PC-3 (cell line): ENCODE data around the gene OSTM1. TPM values are rescaled to one million over a fixed set of nuclear protein-coding genes. Genes with fewer than 3 reads are reported as not detected.

Experiments
- ATAC-seq: fragments of 200-7000 bp; cut with Tn5 transposase; 2 replicates; pipeline ENCODE4 v1.9.1; 2020; ENCODE audit warnings: mild to moderate bottlenecking, moderate library complexity
- BruUV-seq: library from RNA; stranded (reverse); fragments of 400-500 nt; replicated peaks from 2 replicates; lab custom pipeline; 2021; lab: Mats Ljungman, UMichigan
- CTCF ChIA-PET: fragments of 300-600 bp; sonication (Branson Sonifier 250); formaldehyde crosslinking; loops from one replicate; lab custom pipeline; 2022; ENCODE audit warnings: antibody characterized with exemption; lab: Charles Lee
- POLR2A ChIA-PET: fragments of 300-600 bp; sonication (Branson Sonifier 250); formaldehyde crosslinking; loops from one replicate; lab custom pipeline; 2022; ENCODE audit warnings: antibody characterized with exemption; ENCODE audit not compliant: unreplicated experiment; lab: Charles Lee
- DNase-seq: peaks from one replicate; pipeline ENCODE4 v3.0.0-alpha.2; 2015
- H2AFZ ChIP-seq: fragments of 300-600 bp; sonication (generic); 2 replicates; pipeline ENCODE4 v1.6.0; 2016; ENCODE audit warnings: antibody characterized with exemption, low read length
- H3F3A ChIP-seq: fragments of 300-600 bp; sonication (generic); one replicate; pipeline ENCODE4 v1.6.0; 2017; ENCODE audit warnings: antibody characterized with exemption, low read length, control low read depth, mild to moderate bottlenecking; ENCODE audit not compliant: unreplicated experiment
- H3K27ac ChIP-seq: fragments of 300-600 bp; sonication (generic); 2 replicates; pipeline ENCODE4 v1.5.1; 2016; ENCODE audit warnings: mild to moderate bottlenecking, low read length
- H3K27me3 ChIP-seq: fragments of 300-600 bp; sonication (generic); 2 replicates; pipeline ENCODE4 v1.6.1; 2016; ENCODE audit warnings: low read length, mixed read lengths
- H3K36me3 ChIP-seq: fragments of 300-600 bp; sonication (generic); 2 replicates; pipeline ENCODE4 v1.6.1; 2016; ENCODE audit warnings: low read depth, mixed run types, low read length, mixed read lengths
- H3K4me1 ChIP-seq: fragments of 300-600 bp; sonication (generic); 2 replicates; pipeline ENCODE4 v1.5.1; 2016; ENCODE audit warnings: low read length; ENCODE audit not compliant: insufficient read depth
- H3K4me2 ChIP-seq: fragments of 300-600 bp; sonication (generic); 2 replicates; pipeline ENCODE4 v1.6.0; 2016; ENCODE audit warnings: low read length
- H3K4me3 ChIP-seq: fragments of 300-600 bp; sonication (generic); 2 replicates; pipeline ENCODE4 v1.5.1; 2016; ENCODE audit warnings: mild to moderate bottlenecking, low read length, mixed read lengths
- H3K79me2 ChIP-seq: fragments of 300-600 bp; sonication (generic); 2 replicates; pipeline ENCODE4 v1.6.1; 2017; ENCODE audit warnings: low read length, mixed read lengths
- H3K9ac ChIP-seq: fragments of 300-600 bp; sonication (generic); 2 replicates; pipeline ENCODE4 v1.6.0; 2016; ENCODE audit warnings: mild to moderate bottlenecking, low read length
- H3K9me2 ChIP-seq: fragments of 300-600 bp; sonication (generic); replicated peaks from 2 replicates; pipeline ENCODE4 v1.6.1; 2016; ENCODE audit warnings: mixed run types, low read length, mixed read lengths
- H3K9me3 ChIP-seq: fragments of 300-600 bp; sonication (generic); 2 replicates; pipeline ENCODE4 v1.6.1; 2016; ENCODE audit warnings: low read length, mixed read lengths
- H4K20me1 ChIP-seq: fragments of 300-600 bp; sonication (generic); 2 replicates; pipeline ENCODE4 v1.6.1; 2016; ENCODE audit warnings: low read length, mixed read lengths
- EZH2 ChIP-seq: fragments of 300-600 bp; sonication (generic); IDR thresholded peaks from one replicate; pipeline ENCODE4 v1.6.1; 2017; ENCODE audit warnings: antibody characterized with exemption, mild to moderate bottlenecking, low read length; ENCODE audit not compliant: unreplicated experiment
- EZH2phosphoT487 ChIP-seq: fragments of 300-600 bp; sonication (generic); IDR thresholded peaks from 2 replicates; pipeline ENCODE4 v1.6.1; 2018; ENCODE audit warnings: mild to moderate bottlenecking, antibody characterized with exemption, low read length, borderline replicate concordance
- intact Hi-C: fragments of 100-400 bp; cut with micrococcal nuclease; formaldehyde crosslinking; loops from 2 replicates; pipeline ENCODE4 v1.9.0; 2023
- total RNA-seq: library from RNA; depleted of rRNA; stranded (reverse); fragments of >200 nt; gene quantifications from 2 replicates; pipeline ENCODE4 v1.2.3, GENCODE V29; 2014
- TF ChIP-seq, protein P1 (sequence below): fragments of 300-600 bp; sonication (generic); conservative IDR thresholded peaks from 2 replicates; pipeline ENCODE4 v1.5.1; 2017; ENCODE audit warnings: antibody characterized with exemption, low read depth, mild to moderate bottlenecking, low read length

The OSTM1 gene
- total RNA-seq, 1 experiment from 2014 or later, result 13.5 TPM

DNA sequence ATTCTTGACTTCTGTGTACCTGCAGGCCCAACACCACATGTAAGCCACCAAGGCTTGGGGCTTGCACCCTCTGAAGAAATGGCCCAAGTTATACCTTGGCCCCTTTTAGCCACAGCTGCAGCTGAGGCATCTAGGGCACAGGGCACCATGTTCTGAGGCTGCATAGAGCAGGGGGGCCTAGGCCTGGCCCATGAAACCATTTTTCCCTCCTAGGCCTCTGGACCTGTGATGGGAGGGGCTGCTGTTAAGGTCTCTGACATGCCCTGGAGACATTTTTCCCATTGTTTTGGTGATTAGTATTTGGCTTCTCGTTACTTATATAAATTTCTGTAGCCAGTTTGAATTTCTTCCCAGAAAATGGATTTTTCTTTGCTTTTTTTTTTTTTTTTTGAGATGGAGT lies 66.2 kb downstream of the OSTM1 start:
- no peak overlapping the region for H3K27ac ChIP-seq
- no peaks in the 10 kb centered on the region for H3K27me3 ChIP-seq
- no peak for ATAC-seq
- no peaks in the 10 kb centered on the region for H3K4me1 ChIP-seq
- no peaks in the 10 kb centered on the region for H3K79me2 ChIP-seq
- H3K9me3 ChIP-seq, result no peaks in the 10 kb centered on the region
- no peak overlapping the region for H3K9ac ChIP-seq
- TF ChIP-seq EZH2 (no peak), EZH2phosphoT487 (no peak)
- TF ChIP-seq, protein P1, sequence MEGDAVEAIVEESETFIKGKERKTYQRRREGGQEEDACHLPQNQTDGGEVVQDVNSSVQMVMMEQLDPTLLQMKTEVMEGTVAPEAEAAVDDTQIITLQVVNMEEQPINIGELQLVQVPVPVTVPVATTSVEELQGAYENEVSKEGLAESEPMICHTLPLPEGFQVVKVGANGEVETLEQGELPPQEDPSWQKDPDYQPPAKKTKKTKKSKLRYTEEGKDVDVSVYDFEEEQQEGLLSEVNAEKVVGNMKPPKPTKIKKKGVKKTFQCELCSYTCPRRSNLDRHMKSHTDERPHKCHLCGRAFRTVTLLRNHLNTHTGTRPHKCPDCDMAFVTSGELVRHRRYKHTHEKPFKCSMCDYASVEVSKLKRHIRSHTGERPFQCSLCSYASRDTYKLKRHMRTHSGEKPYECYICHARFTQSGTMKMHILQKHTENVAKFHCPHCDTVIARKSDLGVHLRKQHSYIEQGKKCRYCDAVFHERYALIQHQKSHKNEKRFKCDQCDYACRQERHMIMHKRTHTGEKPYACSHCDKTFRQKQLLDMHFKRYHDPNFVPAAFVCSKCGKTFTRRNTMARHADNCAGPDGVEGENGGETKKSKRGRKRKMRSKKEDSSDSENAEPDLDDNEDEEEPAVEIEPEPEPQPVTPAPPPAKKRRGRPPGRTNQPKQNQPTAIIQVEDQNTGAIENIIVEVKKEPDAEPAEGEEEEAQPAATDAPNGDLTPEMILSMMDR, result no peak
- H3K36me3 ChIP-seq, result no peaks in the 10 kb centered on the region
- ChIA-PET CTCF (no interaction called here), POLR2A (no interaction called here)
- BruUV-seq, result no TSS peak
- intact Hi-C loops, result no loop called here
- no peaks in the 10 kb centered on the region for H3F3A ChIP-seq
- H3K4me3 ChIP-seq, result no peak overlapping the region
- no peaks in the 10 kb centered on the region for H3K9me2 ChIP-seq
- H3K4me2 ChIP-seq, result no peak overlapping the region
- H2AFZ ChIP-seq, result no peak overlapping the region
- no peak for DNase-seq
- H4K20me1 ChIP-seq, result no peaks in the 10 kb centered on the region

DNA sequence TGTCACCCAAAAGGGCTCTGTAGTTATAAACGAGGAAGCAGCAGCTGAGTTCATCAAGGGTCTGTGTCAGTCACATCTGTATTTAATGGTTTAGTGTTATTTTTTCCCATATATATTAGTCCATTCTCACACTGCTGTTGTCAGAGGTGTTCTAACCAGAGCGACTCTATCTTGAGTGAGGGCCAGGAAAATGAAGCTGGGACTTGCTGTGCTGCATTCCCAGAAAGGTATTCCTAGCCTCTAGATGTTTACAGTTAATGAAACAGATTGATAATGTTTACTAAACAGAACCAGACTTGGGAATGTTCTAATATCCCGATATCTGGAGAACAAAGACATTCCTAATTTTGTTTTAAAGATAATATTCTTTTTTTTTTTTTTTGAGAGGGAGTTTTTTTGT lies 68.6 kb downstream of the OSTM1 start:
- no peaks in the 10 kb centered on the region for H3K27me3 ChIP-seq
- H3K9me2 ChIP-seq, result no peaks in the 10 kb centered on the region
- ChIA-PET POLR2A (no interaction called here), CTCF (no interaction called here)
- no peak overlapping the region for H2AFZ ChIP-seq
- TF ChIP-seq, protein P1, result no peak
- TF ChIP-seq EZH2phosphoT487 (no peak), EZH2 (no peak)
- BruUV-seq, result no TSS peak
- no peaks in the 10 kb centered on the region for H3K36me3 ChIP-seq
- DNase-seq (no peak), ATAC-seq (no peak)
- peaks cover 13% of the 10 kb centered on the region for H3K4me1 ChIP-seq
- H3F3A ChIP-seq, result no peaks in the 10 kb centered on the region
- H3K4me2 ChIP-seq, result no peak overlapping the region
- no peaks in the 10 kb centered on the region for H3K79me2 ChIP-seq
- no peaks in the 10 kb centered on the region for H3K9me3 ChIP-seq
- H3K4me3 ChIP-seq, result no peak overlapping the region
- no peaks in the 10 kb centered on the region for H4K20me1 ChIP-seq
- H3K27ac ChIP-seq, result no peak overlapping the region
- intact Hi-C loops, result no loop called here
- no peak overlapping the region for H3K9ac ChIP-seq

DNA sequence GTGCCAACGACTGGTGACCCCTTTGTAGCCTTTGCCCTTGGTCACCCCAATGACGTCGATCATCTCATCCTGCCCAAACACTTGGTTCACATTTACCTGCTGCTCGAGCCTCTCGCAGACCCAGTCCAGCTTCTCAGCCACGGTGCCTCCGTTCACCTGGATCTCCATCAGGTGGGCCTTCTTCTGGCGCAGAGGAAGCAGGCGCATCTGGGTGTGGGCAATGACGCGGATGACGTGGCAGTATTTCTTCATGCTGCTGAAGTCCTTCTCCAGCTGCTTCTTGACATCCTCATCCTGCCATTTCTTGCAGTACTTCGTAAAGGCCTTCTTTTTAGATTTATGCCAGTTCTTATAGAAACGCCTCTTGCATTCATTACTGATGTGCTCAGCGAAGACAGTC lies 69.7 kb downstream of the OSTM1 start:
- no peak overlapping the region for H2AFZ ChIP-seq
- H4K20me1 ChIP-seq, result no peaks in the 10 kb centered on the region
- TF ChIP-seq EZH2 (no peak), EZH2phosphoT487 (no peak)
- TF ChIP-seq, protein P1, result no peak
- peaks cover 13% of the 10 kb centered on the region for H3K4me1 ChIP-seq
- ChIA-PET CTCF (no interaction called here), POLR2A (no interaction called here)
- H3K79me2 ChIP-seq, result no peaks in the 10 kb centered on the region
- H3F3A ChIP-seq, result no peaks in the 10 kb centered on the region
- no peak overlapping the region for H3K27ac ChIP-seq
- no peak overlapping the region for H3K9ac ChIP-seq
- H3K4me3 ChIP-seq, result no peak overlapping the region
- no peak overlapping the region for H3K4me2 ChIP-seq
- no peaks in the 10 kb centered on the region for H3K9me3 ChIP-seq
- ATAC-seq (no peak), DNase-seq (no peak)
- intact Hi-C loops, result no loop called here
- no peaks in the 10 kb centered on the region for H3K27me3 ChIP-seq
- BruUV-seq, result no TSS peak
- H3K9me2 ChIP-seq, result no peaks in the 10 kb centered on the region
- no peaks in the 10 kb centered on the region for H3K36me3 ChIP-seq
